A673 (cell line): ENCODE measurements around the gene GPX4.

Experiments
- CTCF ChIP-seq: fragments of 300-800, 200-600 bp; sonication (generic); conservative IDR thresholded peaks from 2 replicates; pipeline ENCODE4 v1.5.1; 2017; ENCODE audit warnings: low read depth, mild to moderate bottlenecking, antibody characterized with exemption, low read length, moderate library complexity, mixed read lengths
- EZH2 ChIP-seq: fragments of 200-600 bp; sonication (generic); IDR thresholded peaks from 2 replicates; pipeline ENCODE4 v1.6.1; 2017; ENCODE audit warnings: borderline replicate concordance, low read depth, mild to moderate bottlenecking, mixed read lengths, antibody characterized with exemption, low read length; ENCODE audit not compliant: poor library complexity, severe bottlenecking

GRCh38 chr19:1144741-1145140 lies 40.9 kb downstream of the GPX4 start:
- TF ChIP-seq CTCF (no peak), EZH2 (no peak)
